CD4-positive, alpha-beta T cell treated with Interleukin-1 beta for 1 hour (primary cell): ENCODE data around the gene MGA.
"Not testable (repeated sequence)": the region's sequence is repeated elsewhere in the genome, so short reads cannot be mapped to it uniquely, and the experiment has no call there.

ENCODE experiments used
- DNase-seq, 2 donors: peaks; one replicate each; pipeline ENCODE4 v3.0.0-alpha.2; 2020 to 2022

Gene MGA

GRCh38 chr15:41727143-41727542, 66.9 kb downstream of the MGA start:
- DNase-seq = no peak

- DNase-seq = not testable (repeated sequence)
Observed at GRCh38 chr15:41728061-41728460, 67.9 kb downstream of the MGA start.

GRCh38 chr15:41730543-41730942, 70.3 kb downstream of the MGA start:
- DNase-seq = no peak

- no peak for DNase-seq
Observed at GRCh38 chr15:41732483-41732882, 72.3 kb downstream of the MGA start.

GRCh38 chr15:41734079-41734478, 73.9 kb downstream of the MGA start:
- no peak for DNase-seq

GRCh38 chr15:41735046-41735445, 74.8 kb downstream of the MGA start:
- DNase-seq = no peak

- not testable (repeated sequence) for DNase-seq
Observed at GRCh38 chr15:41735492-41735891, 75.3 kb downstream of the MGA start.

GRCh38 chr15:41746802-41747201, 86.6 kb downstream of the MGA start:
- DNase-seq = no peak

GRCh38 chr15:41756198-41756597, 96.0 kb downstream of the MGA start:
- no peak for DNase-seq

- peak; percentile 67 to 77 for DNase-seq
Observed at GRCh38 chr15:41772720-41773331, 112.6 kb downstream of the MGA start.

- DNase-seq = no peak
Observed at GRCh38 chr15:41773332-41773728, 113.1 kb downstream of the MGA start.

GRCh38 chr15:41773729-41774061, 113.5 kb downstream of the MGA start:
- no peak for DNase-seq

- peak; percentile 98 for DNase-seq
Observed at GRCh38 chr15:41774062-41774881, 114.1 kb downstream of the MGA start, which contains the start of gene MAPKBP1. TSS of gene MAPKBP1 (plus strand) at chr15:41774484. CDS start at chr15:41775276, 792 bp downstream.

GRCh38 chr15:41774882-41775417, 114.7 kb downstream of the MGA start:
- no peak for DNase-seq

GRCh38 chr15:41775651-41776050, 115.4 kb downstream of the MGA start:
- DNase-seq = no peak

GRCh38 chr15:41777421-41777973, 117.3 kb downstream of the MGA start:
- no peak for DNase-seq

GRCh38 chr15:41778521-41778920, 118.3 kb downstream of the MGA start:
- no peak for DNase-seq

GRCh38 chr15:41779662-41780157, 119.5 kb downstream of the MGA start:
- no peak for DNase-seq

- no peak for DNase-seq
Observed at GRCh38 chr15:41780266-41780665, 120.1 kb downstream of the MGA start.

GRCh38 chr15:41780727-41781126, 120.5 kb downstream of the MGA start:
- no peak for DNase-seq

GRCh38 chr15:41782371-41783282, 122.4 kb downstream of the MGA start:
- DNase-seq = peak in 1 of 2 donors; percentile 19

- no peak for DNase-seq
Observed at GRCh38 chr15:41783296-41783695, 123.1 kb downstream of the MGA start.

GRCh38 chr15:41788262-41788661, 128.1 kb downstream of the MGA start:
- DNase-seq = no peak
